Kidney (tissue), 14 donors: ENCODE measurements around the gene MSL1. TPM values are rescaled to one million over a fixed set of nuclear protein-coding genes. Genes with fewer than 3 reads are reported as not detected.

Experiments
- DNase-seq, 5 donors: peaks; one replicate each; pipeline ENCODE4 v3.0.0-alpha.2; 2013 to 2020
- FAIRE-seq: peaks from 2 replicates; lab custom pipeline; 2012; peaks lifted over from hg19 to GRCh38; lab: Jason Lieb, UNC
- H3K27ac ChIP-seq, 2 donors: one replicate each; pipeline ENCODE4 v1.7.0; 2013; ENCODE audit warnings: low read depth in 2 of 2, low read length in 2 of 2, inconsistent platforms in 1 of 2
- H3K27me3 ChIP-seq: one replicate; pipeline ENCODE4 v1.7.1; 2013; ENCODE audit warnings: low read length, inconsistent platforms; ENCODE audit not compliant: control insufficient read depth, insufficient read depth
- H3K36me3 ChIP-seq, 3 donors: one replicate each; pipeline versions ENCODE4 v1.7.0 to v1.7.1; 2013; ENCODE audit warnings: low read length in 3 of 3, control low read depth in 1 of 3, inconsistent platforms in 1 of 3; ENCODE audit not compliant: insufficient read depth in 3 of 3, control insufficient read depth in 2 of 3
- H3K4me1 ChIP-seq, 3 donors: one replicate each; pipeline versions ENCODE4 v1.7.0 to v1.7.1; 2013; ENCODE audit warnings: low read length in 3 of 3, inconsistent platforms in 1 of 3, low read depth in 1 of 3; ENCODE audit not compliant: control insufficient read depth in 2 of 3, insufficient read depth in 2 of 3
- H3K4me3 ChIP-seq, 3 donors: one replicate each; pipeline versions ENCODE4 v1.7.0 to v1.8.1; 2013; ENCODE audit warnings: low read length in 3 of 3, control low read depth in 1 of 3, inconsistent platforms in 1 of 3
- H3K9ac ChIP-seq, 3 donors: one replicate each; pipeline versions ENCODE4 v1.7.0 to v1.7.1; 2013; ENCODE audit warnings: low read length in 3 of 3, control low read depth in 1 of 3, inconsistent platforms in 1 of 3
- H3K9me3 ChIP-seq, 3 donors: one replicate each; pipeline versions ENCODE4 v1.7.0 to v1.7.1; 2013; ENCODE audit warnings: low read length in 3 of 3, control low read depth in 1 of 3, inconsistent platforms in 1 of 3; ENCODE audit not compliant: control insufficient read depth in 2 of 3, insufficient read depth in 1 of 3
- intact Hi-C: fragments of 100-400 bp; cut with DNase I; formaldehyde crosslinking; loops from one replicate; pipeline ENCODE4 v1.11.1; 2022
- polyA plus RNA-seq: library from polyadenylated mRNA; stranded (reverse); fragments of 350-450 nt; fragmentation: Illumina TruSeq; extraction: RNeasy Lipid Tissue Mini Kit (QIAGEN cat#74804); gene quantifications from one replicate; pipeline ENCODE4 v1.2.3, GENCODE V29; 2014; ENCODE audit warnings: low read depth, low replicate concordance; ENCODE audit not compliant: insufficient read depth
- total RNA-seq: library from RNA; stranded (reverse); fragmentation: NEBNext Ultra II Directional; extraction: Animal tissue kit (Norgen Biotek cat#: 25700); gene quantifications from one replicate; pipeline ENCODE4 v1.2.1, GENCODE V29; 2021
- TF ChIP-seq, protein P1 (sequence below): IDR thresholded peaks from 3 replicates; pipeline ENCODE4 v1.5.1; 2012; ENCODE audit warnings: mild to moderate bottlenecking, moderate library complexity, borderline replicate concordance; ENCODE audit not compliant: insufficient read depth; ENCODE audit errors: extremely low read depth
- donor health status: control.
- donor health status: control.
- donor health status: control.
- donor health status: control.
- donor health status: control.
- donor health status: DM: yes; HTN: yes; CAD: no.
- donor health status: Normal renal cell carcinoma (clear cell type).

The MSL1 gene
- total and polyA plus RNA-seq, 2 donors from 2014 or later: 34.9 to 75.4 TPM

- Histone ChIP-seq H3K36me3 (peaks cover 0 to 27% (median 14%) of the 10 kb centered on the region in 3 donors), H3K4me1 (peaks cover 10 to 65% (median 51%) of the 10 kb centered on the region in 3 donors), H3K27ac (peak overlapping the region; percentile 97 to 99), H3K4me3 (peak overlapping the region; percentile 72 to 98 (median 91)), H3K9me3 (no peaks in the 10 kb centered on the region), H3K27me3 (no peaks in the 10 kb centered on the region), H3K9ac (peak overlapping the region; percentile 55 to 97 (median 71))
- peak in 3 of 5 donors; percentile 9 to 82 (median 67) for DNase-seq
- no peak for FAIRE-seq
- TF ChIP-seq, protein P1, sequence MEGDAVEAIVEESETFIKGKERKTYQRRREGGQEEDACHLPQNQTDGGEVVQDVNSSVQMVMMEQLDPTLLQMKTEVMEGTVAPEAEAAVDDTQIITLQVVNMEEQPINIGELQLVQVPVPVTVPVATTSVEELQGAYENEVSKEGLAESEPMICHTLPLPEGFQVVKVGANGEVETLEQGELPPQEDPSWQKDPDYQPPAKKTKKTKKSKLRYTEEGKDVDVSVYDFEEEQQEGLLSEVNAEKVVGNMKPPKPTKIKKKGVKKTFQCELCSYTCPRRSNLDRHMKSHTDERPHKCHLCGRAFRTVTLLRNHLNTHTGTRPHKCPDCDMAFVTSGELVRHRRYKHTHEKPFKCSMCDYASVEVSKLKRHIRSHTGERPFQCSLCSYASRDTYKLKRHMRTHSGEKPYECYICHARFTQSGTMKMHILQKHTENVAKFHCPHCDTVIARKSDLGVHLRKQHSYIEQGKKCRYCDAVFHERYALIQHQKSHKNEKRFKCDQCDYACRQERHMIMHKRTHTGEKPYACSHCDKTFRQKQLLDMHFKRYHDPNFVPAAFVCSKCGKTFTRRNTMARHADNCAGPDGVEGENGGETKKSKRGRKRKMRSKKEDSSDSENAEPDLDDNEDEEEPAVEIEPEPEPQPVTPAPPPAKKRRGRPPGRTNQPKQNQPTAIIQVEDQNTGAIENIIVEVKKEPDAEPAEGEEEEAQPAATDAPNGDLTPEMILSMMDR: no peak
- intact Hi-C loops: no loop called here
These were observed 22.0 kb upstream of the MSL1 start for GRCh38 chr17:40099619-40100418.

- no peak for DNase-seq
- Histone ChIP-seq H3K9ac (peak within 1 kb of the TSS; percentile 55 to 97 (median 71)), H3K4me3 (peak within 1 kb of the TSS; percentile 72 to 98 (median 91)), H3K27me3 (no peaks in the 10 kb centered on the region), H3K36me3 (peaks cover 0 to 22% (median 12%) of the 10 kb centered on the region in 3 donors), H3K4me1 (peaks cover 10 to 63% (median 51%) of the 10 kb centered on the region in 3 donors), H3K9me3 (no peaks in the 10 kb centered on the region), H3K27ac (peak within 1 kb of the TSS; percentile 97 to 99)
- TF ChIP-seq, protein P1: no peak
- intact Hi-C loops: no loop called here
- FAIRE-seq: no peak
These were observed 21.4 kb upstream of the MSL1 start, which contains the start of gene NR1D1 for GRCh38 chr17:40100419-40100668. NR1D1 (minus strand) TSS chr17:40100589; CDS start chr17:40100094, 495 bp downstream.

DNA sequence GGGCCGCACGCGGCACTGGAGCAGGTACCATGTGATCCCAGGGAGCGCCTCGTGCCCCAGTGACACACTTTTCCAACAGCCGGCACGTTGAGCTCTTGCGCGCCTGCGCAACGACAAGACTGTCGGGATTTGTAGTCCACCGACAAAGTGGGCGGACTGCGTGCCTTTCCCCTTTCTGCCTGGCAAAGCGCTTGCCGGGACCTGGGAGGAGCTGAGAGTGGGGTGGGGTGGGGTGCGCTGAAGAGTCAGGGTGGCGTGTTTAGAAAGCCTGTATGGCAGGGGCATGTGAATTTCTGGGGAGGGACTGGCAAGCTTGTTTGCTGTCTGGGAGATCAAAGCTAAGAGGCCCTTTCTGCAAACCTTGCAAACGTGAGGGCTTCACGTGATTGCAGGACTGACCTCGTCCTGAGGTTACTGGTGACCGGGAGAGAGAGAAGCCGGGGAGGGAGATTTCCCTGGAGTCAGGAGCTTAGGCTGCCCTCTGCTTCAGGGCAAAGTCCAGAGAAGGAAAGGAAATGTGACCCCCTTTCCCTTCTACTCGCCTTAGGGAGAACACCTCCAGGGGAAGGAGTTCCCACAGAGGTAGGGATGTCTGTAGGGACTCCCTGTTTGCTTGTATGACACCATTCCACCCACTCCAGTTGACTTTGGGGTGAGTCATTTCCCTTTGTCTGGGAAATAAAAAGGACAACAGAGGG, 21.0 kb upstream of the MSL1 start:
- Histone ChIP-seq H3K4me1 (peaks cover 10 to 61% (median 46%) of the 10 kb centered on the region in 3 donors), H3K27ac (peak overlapping the region; percentile 97 to 99), H3K36me3 (peaks cover 0 to 18% (median 9%) of the 10 kb centered on the region in 3 donors), H3K4me3 (peak overlapping the region; percentile 16 to 98 (median 72)), H3K27me3 (no peaks in the 10 kb centered on the region), H3K9ac (peak overlapping the region; percentile 44 to 97 (median 55)), H3K9me3 (no peaks in the 10 kb centered on the region)
- intact Hi-C loops: no loop called here
- no peak for FAIRE-seq
- TF ChIP-seq, protein P1: no peak
- DNase-seq: peak; percentile 96 to 100 (median 98)
